ENCODE measurements around the gene FAM131C. TPM values are rescaled to one million over a fixed set of nuclear protein-coding genes. Genes with fewer than 3 reads are reported as not detected.
"Not testable (repeated sequence)": the region's sequence is repeated elsewhere in the genome, so short reads cannot be mapped to it uniquely, and the experiment has no call there.

FAM131C gene
- total RNA-seq, 1 donor from 2014 or later, result 0.68 TPM

DNA sequence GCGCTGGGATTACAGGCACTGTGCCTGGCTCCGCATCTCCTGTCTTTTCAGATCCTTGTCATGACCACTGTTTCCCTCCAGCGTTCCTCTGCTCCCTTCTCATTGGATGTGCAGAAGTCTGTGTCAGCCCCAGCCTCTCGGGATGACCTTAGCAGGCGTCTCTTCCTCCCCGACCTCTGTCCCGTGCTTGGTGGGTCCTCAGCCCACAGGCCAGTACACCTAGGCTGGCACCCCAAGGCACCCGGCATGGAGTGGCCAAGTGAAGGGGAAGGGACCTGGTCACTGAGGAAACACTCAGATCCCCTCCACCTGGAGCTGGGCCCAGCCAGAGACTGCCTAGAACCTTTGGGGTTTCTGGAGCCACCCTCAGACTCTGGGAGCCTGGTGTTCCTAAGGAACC, 32.3 kb downstream of the FAM131C start:
- H3K27me3 Mint-ChIP-seq (ENCODE audit: low read depth), result peaks cover 4% of the 10 kb centered on the region

DNA sequence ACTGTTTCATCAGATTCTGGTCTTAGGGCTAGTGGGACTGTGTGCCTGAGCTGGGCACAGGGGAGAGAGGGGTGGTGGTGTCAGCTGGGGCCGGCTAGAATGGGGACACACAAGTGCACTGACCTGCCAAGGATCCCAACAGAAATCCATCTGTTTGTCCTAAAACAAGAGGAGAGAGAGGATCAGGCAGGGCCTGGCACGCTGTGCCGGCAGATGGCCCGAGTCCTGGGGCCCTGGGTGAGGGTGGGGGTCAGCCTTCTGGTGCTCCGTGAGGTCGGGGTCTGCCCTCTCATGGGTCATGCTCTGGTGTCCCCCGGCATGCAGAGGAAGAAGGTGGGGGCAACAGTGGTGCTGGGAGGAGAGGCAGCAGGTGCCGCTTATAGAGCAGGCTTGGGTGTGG, 33.6 kb downstream of the FAM131C start:
- DNase-seq (ENCODE audit: low read depth, low spot score); H3K4me3 Mint-ChIP-seq; H3K36me3 Mint-ChIP-seq (ENCODE audit: low read depth); H3K27me3 Mint-ChIP-seq (ENCODE audit: low read depth); H3K9me3 Mint-ChIP-seq; H3K4me1 Mint-ChIP-seq; H3K27ac Mint-ChIP-seq (ENCODE audit: unreplicated experiment): not testable (repeated sequence)

More for the DNA sequence above, 32.3 kb downstream of the FAM131C start:
- TF ChIP-seq, protein P1, sequence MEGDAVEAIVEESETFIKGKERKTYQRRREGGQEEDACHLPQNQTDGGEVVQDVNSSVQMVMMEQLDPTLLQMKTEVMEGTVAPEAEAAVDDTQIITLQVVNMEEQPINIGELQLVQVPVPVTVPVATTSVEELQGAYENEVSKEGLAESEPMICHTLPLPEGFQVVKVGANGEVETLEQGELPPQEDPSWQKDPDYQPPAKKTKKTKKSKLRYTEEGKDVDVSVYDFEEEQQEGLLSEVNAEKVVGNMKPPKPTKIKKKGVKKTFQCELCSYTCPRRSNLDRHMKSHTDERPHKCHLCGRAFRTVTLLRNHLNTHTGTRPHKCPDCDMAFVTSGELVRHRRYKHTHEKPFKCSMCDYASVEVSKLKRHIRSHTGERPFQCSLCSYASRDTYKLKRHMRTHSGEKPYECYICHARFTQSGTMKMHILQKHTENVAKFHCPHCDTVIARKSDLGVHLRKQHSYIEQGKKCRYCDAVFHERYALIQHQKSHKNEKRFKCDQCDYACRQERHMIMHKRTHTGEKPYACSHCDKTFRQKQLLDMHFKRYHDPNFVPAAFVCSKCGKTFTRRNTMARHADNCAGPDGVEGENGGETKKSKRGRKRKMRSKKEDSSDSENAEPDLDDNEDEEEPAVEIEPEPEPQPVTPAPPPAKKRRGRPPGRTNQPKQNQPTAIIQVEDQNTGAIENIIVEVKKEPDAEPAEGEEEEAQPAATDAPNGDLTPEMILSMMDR (conservative IDR thresholded peaks at IDR 0.05), result no peak
- Mint-ChIP-seq H3K36me3 (ENCODE audit: low read depth) (no peaks in the 10 kb centered on the region), H3K4me3 (no peak overlapping the region), H3K4me1 (peaks cover 6% of the 10 kb centered on the region), H3K27ac (ENCODE audit: unreplicated experiment) (no peak overlapping the region), H3K9me3 (no peaks in the 10 kb centered on the region)
- no peak for DNase-seq (ENCODE audit: low read depth, low spot score)

DNA sequence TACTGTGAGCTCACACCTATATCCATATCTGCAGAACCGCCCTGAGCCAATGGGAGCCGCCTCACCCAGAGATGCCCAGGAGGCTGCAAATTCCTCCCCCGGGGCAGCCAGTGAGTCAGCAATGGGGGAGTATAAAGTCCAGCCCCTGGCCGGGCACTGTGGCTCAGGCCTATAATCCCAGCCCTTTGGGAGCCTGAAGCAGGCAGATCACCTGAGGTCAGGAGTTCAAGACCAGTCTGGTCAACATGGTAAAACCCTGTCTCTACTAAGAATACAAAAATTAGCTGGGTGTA, 34.9 kb downstream of the FAM131C start:
- TF ChIP-seq, protein P1 (conservative IDR thresholded peaks at IDR 0.05), result no peak
- peaks cover 6% of the 10 kb centered on the region for H3K4me1 Mint-ChIP-seq
- no peak overlapping the region for H3K4me3 Mint-ChIP-seq
- H3K9me3 Mint-ChIP-seq, result no peaks in the 10 kb centered on the region
- no peaks in the 10 kb centered on the region for H3K36me3 Mint-ChIP-seq (ENCODE audit: low read depth)
- no peak overlapping the region for H3K27ac Mint-ChIP-seq (ENCODE audit: unreplicated experiment)
- DNase-seq (ENCODE audit: low read depth, low spot score), result no peak
- H3K27me3 Mint-ChIP-seq (ENCODE audit: low read depth), result peaks cover 4% of the 10 kb centered on the region

DNA sequence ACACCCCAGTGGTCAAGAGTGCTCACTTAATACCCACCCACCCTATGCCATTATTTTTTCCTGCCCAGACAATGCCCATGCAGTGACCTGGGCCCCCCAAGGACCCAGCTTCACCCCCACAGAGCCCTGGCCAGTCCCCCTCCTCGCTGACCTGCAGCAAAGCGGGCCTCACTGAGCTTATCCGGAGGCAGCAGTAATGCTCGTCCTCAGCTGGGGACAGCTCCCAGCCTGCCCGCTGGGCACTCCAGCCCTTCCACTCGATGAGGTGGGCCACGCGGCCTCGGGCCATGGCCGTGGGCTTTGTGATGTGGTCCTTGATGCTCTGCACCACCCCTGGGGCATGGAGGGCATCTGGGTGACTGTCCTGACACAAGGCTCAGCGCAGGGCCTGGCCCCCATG, 37.0 kb downstream of the FAM131C start:
- not testable (repeated sequence) for H3K27me3 Mint-ChIP-seq (ENCODE audit: low read depth); H3K36me3 Mint-ChIP-seq (ENCODE audit: low read depth); H3K27ac Mint-ChIP-seq (ENCODE audit: unreplicated experiment); H3K4me3 Mint-ChIP-seq; DNase-seq (ENCODE audit: low read depth, low spot score); H3K9me3 Mint-ChIP-seq
- H3K4me1 Mint-ChIP-seq, result peaks cover 12% of the 10 kb centered on the region

DNA sequence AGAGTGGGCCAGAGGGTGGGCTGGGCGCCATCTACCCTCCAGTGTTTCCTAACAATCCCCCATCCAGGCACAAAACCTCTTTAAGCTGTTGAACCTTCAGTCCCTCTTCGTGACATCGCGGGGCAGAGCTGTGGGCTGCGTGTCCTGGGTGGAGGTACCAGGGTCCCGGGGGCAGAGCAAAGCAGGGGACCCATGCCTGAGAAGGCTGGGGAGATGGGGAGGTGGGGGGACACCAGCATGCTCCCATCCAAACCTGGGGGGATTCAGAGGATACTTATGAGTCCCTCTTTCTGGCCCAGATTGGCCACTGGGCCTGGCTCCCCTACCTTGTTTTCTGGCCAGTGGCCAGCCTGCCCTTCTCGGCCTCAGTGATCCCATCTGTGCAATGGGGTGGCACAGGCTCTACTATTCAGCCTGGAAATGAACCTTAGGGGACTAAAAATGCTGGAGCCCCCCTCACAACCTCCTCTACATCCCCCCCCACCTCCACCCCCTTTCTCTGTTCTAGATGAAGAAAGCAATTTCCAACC, 40.3 kb downstream of the FAM131C start:
- H3K9me3 Mint-ChIP-seq; H3K4me1 Mint-ChIP-seq; H3K27me3 Mint-ChIP-seq (ENCODE audit: low read depth); H3K36me3 Mint-ChIP-seq (ENCODE audit: low read depth); H3K4me3 Mint-ChIP-seq; DNase-seq (ENCODE audit: low read depth, low spot score): not testable (repeated sequence)
- H3K27ac Mint-ChIP-seq (ENCODE audit: unreplicated experiment), result peak overlapping the region; percentile 67

DNA sequence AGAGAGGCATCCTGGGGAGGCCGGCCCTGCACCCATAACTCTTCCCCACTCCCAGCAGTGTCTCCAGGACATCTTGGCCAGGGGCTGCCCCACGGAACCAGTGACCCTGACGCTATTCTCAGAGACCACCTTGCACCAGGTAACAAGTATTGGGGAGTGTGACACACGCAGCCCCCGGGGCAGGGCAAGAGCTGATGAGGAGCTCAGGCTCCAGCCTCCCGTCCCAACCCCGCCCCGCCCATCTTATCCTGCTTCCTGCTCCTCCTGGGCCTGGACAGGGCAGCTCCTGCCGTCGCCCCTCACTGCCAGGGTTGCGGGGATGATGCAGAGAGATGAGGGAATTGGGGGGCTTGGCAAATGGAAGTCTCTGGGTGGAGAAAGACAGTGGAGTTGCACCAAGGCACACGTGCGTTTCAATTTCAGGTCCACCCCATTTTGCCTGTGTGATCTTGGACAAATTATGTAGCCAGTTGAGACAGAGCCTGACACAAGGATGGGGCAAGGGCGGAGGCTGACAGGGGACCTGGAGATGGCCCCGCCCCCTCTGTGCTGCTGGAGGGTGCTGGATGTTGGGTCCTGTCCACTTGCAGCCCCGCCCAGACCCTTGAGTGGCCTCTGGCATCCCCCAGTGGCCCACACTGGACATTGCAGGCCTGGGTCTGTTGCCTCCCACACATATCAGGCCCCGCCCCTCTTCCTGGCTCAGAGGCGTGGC, 40.9 kb downstream of the FAM131C start:
- Mint-ChIP-seq H3K9me3 (no peaks in the 10 kb centered on the region), H3K27me3 (ENCODE audit: low read depth) (peaks cover 5% of the 10 kb centered on the region), H3K4me3 (no peak overlapping the region), H3K4me1 (peaks cover 6% of the 10 kb centered on the region), H3K36me3 (ENCODE audit: low read depth) (no peaks in the 10 kb centered on the region), H3K27ac (ENCODE audit: unreplicated experiment) (peak overlapping the region; percentile 67)
- peak; percentile 90 for DNase-seq (ENCODE audit: low read depth, low spot score)
- TF ChIP-seq, protein P1 (conservative IDR thresholded peaks at IDR 0.05), result peak; percentile 84

DNA sequence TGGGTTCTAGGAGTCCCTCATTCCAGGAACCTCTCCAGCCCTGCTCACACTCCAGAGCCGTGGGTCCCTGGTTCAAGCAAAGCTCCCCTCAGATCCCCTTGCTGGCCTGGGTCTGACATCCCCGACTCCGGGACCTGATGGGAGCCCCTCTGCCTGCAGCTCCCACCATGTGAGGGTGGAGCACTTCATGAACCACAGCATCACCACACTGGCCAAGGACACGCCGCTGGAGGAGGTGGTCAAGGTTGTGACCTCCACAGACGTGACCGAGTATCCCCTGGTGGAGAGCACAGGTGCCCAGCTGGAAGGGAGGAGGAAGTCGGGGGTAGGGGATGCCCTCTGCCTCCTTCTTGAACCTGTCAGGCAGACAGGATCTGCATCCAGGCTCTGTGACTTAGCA, 41.9 kb downstream of the FAM131C start:
- TF ChIP-seq, protein P1 (conservative IDR thresholded peaks at IDR 0.05), result no peak
- H3K27me3 Mint-ChIP-seq (ENCODE audit: low read depth), result peaks cover 5% of the 10 kb centered on the region

More for the DNA sequence above, 41.9 kb downstream of the FAM131C start:
- H3K27ac Mint-ChIP-seq (ENCODE audit: unreplicated experiment), result no peak overlapping the region
- H3K9me3 Mint-ChIP-seq, result no peaks in the 10 kb centered on the region
- H3K36me3 Mint-ChIP-seq (ENCODE audit: low read depth), result no peaks in the 10 kb centered on the region
- H3K4me3 Mint-ChIP-seq, result no peak overlapping the region
- H3K4me1 Mint-ChIP-seq, result peaks cover 6% of the 10 kb centered on the region
- no peak for DNase-seq (ENCODE audit: low read depth, low spot score)
